ENCODE data around the gene PRUNE2. TPM values are rescaled to one million over a fixed set of nuclear protein-coding genes. Genes with fewer than 3 reads are reported as not detected.

PRUNE2 gene
- total RNA-seq, 6 experiments from 2014 or later = 1.4 to 3.3 (median 2.1) TPM

GRCh38 chr9:76651119-76651705 lies 254.7 kb downstream of the PRUNE2 start:
- Histone ChIP-seq H3K27me3 (no peaks in the 10 kb centered on the region), H3K9me3 (no peaks in the 10 kb centered on the region), H3K4me1 (no peaks in the 10 kb centered on the region), H3K27ac (peak overlapping the region; percentile 3 to 35 (median 16)), H3K36me3 (no peaks in the 10 kb centered on the region), H3K4me3 (no peak overlapping the region)
- no peak for DNase-seq
- WGBS (ENCODE audit: insufficient coverage, low coverage, low lambda C conversion rate, missing lambda C conversion rate) = 20% methylated on average over 4 of the region's 4 CpGs
- intact Hi-C loops (cut with DNase I) = no loop called here
- no peak for TF ChIP-seq CTCF (IDR thresholded peaks at IDR 0.05)
- TF ChIP-seq POLR2A (IDR thresholded peaks at IDR 0.05) = no peak
- peak; percentile 30 to 64 (median 56) for ATAC-seq

GRCh38 chr9:76650692-76651091 lies 255.2 kb downstream of the PRUNE2 start:
- no peak overlapping the region for H3K4me3 ChIP-seq
- 15% methylated on average over 2 of the region's 2 CpGs for WGBS (ENCODE audit: insufficient coverage, low coverage, low lambda C conversion rate, missing lambda C conversion rate)
- peak in 1 of 4 donors; percentile 40 for ATAC-seq

GRCh38 chr9:76649894-76650293 lies 256.0 kb downstream of the PRUNE2 start:
- Histone ChIP-seq H3K4me3 (no peak overlapping the region), H3K27ac (no peak overlapping the region), H3K4me1 (no peaks in the 10 kb centered on the region), H3K9me3 (no peaks in the 10 kb centered on the region), H3K27me3 (no peaks in the 10 kb centered on the region), H3K36me3 (no peaks in the 10 kb centered on the region)
- ATAC-seq = no peak
- 93% methylated on average over 2 of the region's 2 CpGs for WGBS (ENCODE audit: insufficient coverage, low coverage, low lambda C conversion rate, missing lambda C conversion rate)
- TF ChIP-seq CTCF (IDR thresholded peaks at IDR 0.05) (no peak), POLR2A (IDR thresholded peaks at IDR 0.05) (no peak)
- no peak for DNase-seq
- intact Hi-C loops (cut with DNase I) = no loop called here

More at GRCh38 chr9:76650692-76651091, 255.2 kb downstream of the PRUNE2 start:
- peak overlapping the region in 1 of 3 donors; percentile 35 for H3K27ac ChIP-seq
- H3K4me1 ChIP-seq = no peaks in the 10 kb centered on the region
- intact Hi-C loops (cut with DNase I) = no loop called here
- no peaks in the 10 kb centered on the region for H3K9me3 ChIP-seq
- no peak for DNase-seq
- H3K36me3 ChIP-seq = no peaks in the 10 kb centered on the region
- H3K27me3 ChIP-seq = no peaks in the 10 kb centered on the region
- TF ChIP-seq POLR2A (IDR thresholded peaks at IDR 0.05) (no peak), CTCF (IDR thresholded peaks at IDR 0.05) (no peak)

GRCh38 chr9:76646249-76646648 lies 259.7 kb downstream of the PRUNE2 start:
- Histone ChIP-seq H3K27ac (no peak overlapping the region), H3K9me3 (no peaks in the 10 kb centered on the region), H3K36me3 (no peaks in the 10 kb centered on the region), H3K4me3 (no peak overlapping the region), H3K27me3 (no peaks in the 10 kb centered on the region), H3K4me1 (no peaks in the 10 kb centered on the region)
- TF ChIP-seq CTCF (IDR thresholded peaks at IDR 0.05) (no peak), POLR2A (IDR thresholded peaks at IDR 0.05) (no peak)
- DNase-seq (no peak), ATAC-seq (no peak)
- WGBS (ENCODE audit: insufficient coverage, low coverage, low lambda C conversion rate, missing lambda C conversion rate) = 39% methylated on average over 4 of the region's 4 CpGs
- intact Hi-C loops (cut with DNase I) = no loop called here
